HepG2 (cell line): ENCODE results near the gene CDK2AP2. TPM values are rescaled to one million over a fixed set of nuclear protein-coding genes. Genes with fewer than 3 reads are reported as not detected.

ENCODE experiments used
- AGO2 ChIP-seq: fragments of 200-400 bp; formaldehyde crosslinking; optimal IDR thresholded peaks from 2 replicates; pipeline ENCODE3; 2017; ENCODE audit warnings: mild to moderate bottlenecking, low read depth, low read length, moderate library complexity
- CBFB ChIP-seq: sonication (generic); formaldehyde crosslinking; IDR thresholded peaks from 2 replicates; pipeline ENCODE4 v1.4.0; 2020; ENCODE audit warnings: missing genetic modification reagents
- GMEB1 ChIP-seq: sonication (generic); formaldehyde crosslinking; IDR thresholded peaks from 2 replicates; pipeline ENCODE4 v1.5.1; 2020; ENCODE audit warnings: missing genetic modification reagents, mild to moderate bottlenecking, borderline replicate concordance
- HMGXB3 ChIP-seq: sonication (generic); formaldehyde crosslinking; IDR thresholded peaks from 2 replicates; pipeline ENCODE4 v1.4.0; 2020; ENCODE audit warnings: missing genetic modification reagents, borderline replicate concordance
- ISL2 ChIP-seq: sonication (generic); formaldehyde crosslinking; IDR thresholded peaks from 2 replicates; pipeline ENCODE4 v1.5.0; 2020; ENCODE audit warnings: missing genetic modification reagents
- KLF16 ChIP-seq, 2 experiments: sonication (generic) in 1 of 2; formaldehyde crosslinking in 1 of 2; IDR thresholded peaks; 2 replicates each; pipeline versions ENCODE4 v1.6.1 to v1.8.0; 2016 to 2023; ENCODE audit warnings: missing genetic modification reagents in 2 of 2, missing compliant biosample characterization in 1 of 2
- MBNL3 ChIP-seq: fragments of 250-450 bp; sonication (Bioruptor Pico); conservative IDR thresholded peaks from 2 replicates; pipeline ENCODE4 v1.8.0; 2022; ENCODE audit warnings: mild to moderate bottlenecking, inconsistent platforms
- NAIF1 ChIP-seq: sonication (generic); formaldehyde crosslinking; IDR thresholded peaks from 2 replicates; pipeline ENCODE4 v1.5.0; 2020; ENCODE audit warnings: mild to moderate bottlenecking, missing genetic modification reagents, borderline replicate concordance
- POGK ChIP-seq: sonication (generic); formaldehyde crosslinking; conservative IDR thresholded peaks from 2 replicates; pipeline ENCODE4 v1.8.0; 2022; ENCODE audit warnings: mild to moderate bottlenecking, moderate library complexity, missing genetic modification reagents
- PPARG ChIP-seq: conservative IDR thresholded peaks from 2 replicates; pipeline ENCODE4 v1.6.1; 2016; ENCODE audit warnings: missing biosample characterization, missing genetic modification reagents
- RNF2 ChIP-seq: fragments of 450-650 bp; conservative IDR thresholded peaks from 2 replicates; pipeline ENCODE4 v1.6.1; 2016; ENCODE audit warnings: low read depth
- SATB2 ChIP-seq: sonication (generic); formaldehyde crosslinking; IDR thresholded peaks from 2 replicates; pipeline ENCODE4 v1.5.0; 2020; ENCODE audit warnings: missing genetic modification reagents
- SIN3A ChIP-seq: IDR thresholded peaks from 2 replicates; pipeline ENCODE4 v1.6.1; 2011; ENCODE audit warnings: low read depth, mild to moderate bottlenecking, control low read depth, low read length, borderline replicate concordance
- TBX2 ChIP-seq: sonication (generic); formaldehyde crosslinking; IDR thresholded peaks from 2 replicates; pipeline ENCODE4 v1.5.0; 2020; ENCODE audit warnings: missing genetic modification reagents, mild to moderate bottlenecking, borderline replicate concordance
- ZMAT5 ChIP-seq: sonication (generic); formaldehyde crosslinking; IDR thresholded peaks from 2 replicates; pipeline ENCODE4 v1.5.0; 2020; ENCODE audit warnings: mild to moderate bottlenecking, low read depth, missing genetic modification reagents, borderline replicate concordance
- ZMYM3 ChIP-seq: sonication (generic); formaldehyde crosslinking; IDR thresholded peaks from 2 replicates; pipeline ENCODE4 v1.5.1; 2020; ENCODE audit warnings: mild to moderate bottlenecking, missing genetic modification reagents
- ZNF180 ChIP-seq: sonication (generic); formaldehyde crosslinking; IDR thresholded peaks from 2 replicates; pipeline ENCODE4 v1.4.0; 2020; ENCODE audit warnings: low read depth, missing genetic modification reagents, borderline replicate concordance
- ZNF432 ChIP-seq: sonication (generic); formaldehyde crosslinking; IDR thresholded peaks from 2 replicates; pipeline ENCODE4 v1.5.0; 2020; ENCODE audit warnings: missing genetic modification reagents, mild to moderate bottlenecking, borderline replicate concordance
- ZNF563 ChIP-seq: sonication (generic); formaldehyde crosslinking; IDR thresholded peaks from 2 replicates; pipeline ENCODE4 v1.8.0; 2022; ENCODE audit warnings: mild to moderate bottlenecking, moderate library complexity, missing genetic modification reagents
- ZNF709 ChIP-seq: sonication (generic); formaldehyde crosslinking; IDR thresholded peaks from 2 replicates; pipeline ENCODE4 v1.5.0; 2020; ENCODE audit warnings: mild to moderate bottlenecking, missing genetic modification reagents
- ZNF749 ChIP-seq: sonication (generic); formaldehyde crosslinking; IDR thresholded peaks from 2 replicates; pipeline ENCODE4 v1.8.0; 2022; ENCODE audit warnings: mild to moderate bottlenecking, missing genetic modification reagents, moderate library complexity, borderline replicate concordance
- ZSCAN21 ChIP-seq: sonication (generic); formaldehyde crosslinking; IDR thresholded peaks from 2 replicates; pipeline ENCODE4 v1.8.0; 2022; ENCODE audit warnings: mild to moderate bottlenecking, missing genetic modification reagents, moderate library complexity, borderline replicate concordance
- polyA plus RNA-seq, 8 experiments: library from polyadenylated mRNA; depleted of rRNA in 3 of 8; stranded (reverse) in 7 of 8; unstranded in 1 of 8; fragments of >200 nt; fragmentation: Illumina TruSeq in 4 of 8; extraction: Trizol in 4 of 8; gene quantifications; 2 replicates each; pipeline versions ENCODE4 v1.2.1 to v1.2.3, GENCODE V29; 2011 to 2016; ENCODE audit warnings: low read depth in 4 of 8, missing spikeins in 1 of 8, mixed read lengths in 1 of 8; ENCODE audit not compliant: insufficient read depth in 1 of 8
- total RNA-seq, 5 experiments: library from RNA; depleted of rRNA; stranded (reverse); fragments of >200 nt; fragmentation: Illumina TruSeq; extraction: Trizol; gene quantifications; 2 replicates each; pipeline ENCODE4 v1.2.3, GENCODE V29; 2016; ENCODE audit warnings: low read depth in 1 of 5

The CDK2AP2 gene
- total and polyA plus RNA-seq, 2 of the 13 experiments (the other 11 are each of a cell fraction or from before 2014, with no cell fraction given), result 15.0 to 23.2 TPM

- TF ChIP-seq ISL2 (CRISPR knock-in tag) (no peak), MBNL3 (no peak), GMEB1 (CRISPR knock-in tag) (peak; percentile 86), HMGXB3 (CRISPR knock-in tag) (0 out of 2 replicates have a peak, but pooled peaks have one; percentile 13), ZNF432 (CRISPR knock-in tag) (no peak), ZNF563 (CRISPR knock-in tag) (no peak), ZMAT5 (no peak), CBFB (CRISPR knock-in tag) (peak; percentile 23; the same call in 1 of the 2 replicates), RNF2 (no peak), ZNF180 (no peak), NAIF1 (CRISPR knock-in tag) (no peak), KLF16 (CRISPR knock-in tag; IDR thresholded peaks at IDR 0.05) (no peak), SATB2 (CRISPR knock-in tag) (0 out of 2 replicates have a peak, but pooled peaks have one; percentile 62), AGO2 (no peak), ZNF709 (CRISPR knock-in tag) (no peak), POGK (CRISPR knock-in tag) (peak; percentile 76; the same call in 1 of the 2 replicates), PPARG (CRISPR knock-in tag) (no peak), TBX2 (CRISPR knock-in tag) (peak; percentile 55; the same call in 1 of the 2 replicates), SIN3A (no peak; the same call in 1 of the 2 replicates), ZSCAN21 (CRISPR knock-in tag) (0 out of 2 replicates have a peak, but pooled peaks have one; percentile 7), ZMYM3 (CRISPR knock-in tag) (no peak), ZNF749 (no peak)
Observed at GRCh38 chr11:67508486-67509121, 642 bp upstream of the CDK2AP2 start (continued).
